AG10803 (cell line): ENCODE measurements around the gene CCNDBP1.
"Not testable (repeated sequence)": the region's sequence is repeated elsewhere in the genome, so short reads cannot be mapped to it uniquely, and the experiment has no call there.

ENCODE experiments used
- DNase-seq: peaks from one replicate; pipeline ENCODE4 v3.0.0; 2010; ENCODE audit warnings: low read depth
- H3K4me3 ChIP-seq: 2 replicates; pipeline ENCODE4 v1.5.1; 2011; ENCODE audit warnings: mild to moderate bottlenecking, low read length, control low read depth
- CTCF ChIP-seq: conservative IDR thresholded peaks from 2 replicates; pipeline ENCODE4 v1.5.1; 2011; ENCODE audit warnings: mild to moderate bottlenecking, low read length, control low read depth, inconsistent platforms

CCNDBP1 gene

GRCh38 chr15:43196760-43197548 lies 11.8 kb downstream of the CCNDBP1 start:
- no peak overlapping the region for H3K4me3 ChIP-seq
- no peak for DNase-seq
- TF ChIP-seq CTCF: no peak

- not testable (repeated sequence) for H3K4me3 ChIP-seq, DNase-seq
Measured at GRCh38 chr15:43197773-43198172, 12.6 kb downstream of the CCNDBP1 start.

- H3K4me3 ChIP-seq, DNase-seq: not testable (repeated sequence)
Measured at GRCh38 chr15:43198556-43198955, 13.4 kb downstream of the CCNDBP1 start.

GRCh38 chr15:43198992-43199391 lies 13.8 kb downstream of the CCNDBP1 start:
- no peak for TF ChIP-seq CTCF
- H3K4me3 ChIP-seq: no peak overlapping the region
- no peak for DNase-seq

- no peak for TF ChIP-seq CTCF
- no peak overlapping the region for H3K4me3 ChIP-seq
- DNase-seq: no peak
Measured at GRCh38 chr15:43199945-43200488, 14.8 kb downstream of the CCNDBP1 start.

GRCh38 chr15:43204016-43204901 lies 19.1 kb downstream of the CCNDBP1 start:
- DNase-seq: peak; percentile 54
- TF ChIP-seq CTCF: peak; percentile 68
- no peak overlapping the region for H3K4me3 ChIP-seq

GRCh38 chr15:43206054-43206453 lies 20.9 kb downstream of the CCNDBP1 start:
- H3K4me3 ChIP-seq: no peak overlapping the region
- TF ChIP-seq CTCF: no peak
- no peak for DNase-seq

GRCh38 chr15:43207024-43207423 lies 21.8 kb downstream of the CCNDBP1 start:
- no peak for TF ChIP-seq CTCF
- no peak for DNase-seq
- no peak overlapping the region for H3K4me3 ChIP-seq
